Glutamatergic neuron (in vitro differentiated cells): ENCODE measurements around the gene GBA2. TPM values are rescaled to one million over a fixed set of nuclear protein-coding genes. Genes with fewer than 3 reads are reported as not detected.

ENCODE experiments used
- DNase-seq: peaks from one replicate; pipeline ENCODE4 v3.0.0; 2022
- H3K27ac Mint-ChIP-seq: one replicate; pipeline ENCODE4 v1.8.0; 2020; ENCODE audit warnings: mild to moderate bottlenecking, mixed read lengths, inconsistent platforms; ENCODE audit not compliant: unreplicated experiment
- H3K27me3 Mint-ChIP-seq: one replicate; pipeline ENCODE4 v1.8.0; 2020; ENCODE audit warnings: mild to moderate bottlenecking, moderate library complexity, mixed read lengths, inconsistent platforms; ENCODE audit not compliant: unreplicated experiment
- H3K36me3 Mint-ChIP-seq: one replicate; pipeline ENCODE4 v1.8.0; 2020; ENCODE audit warnings: mild to moderate bottlenecking, mixed read lengths, inconsistent platforms; ENCODE audit not compliant: unreplicated experiment
- H3K4me1 Mint-ChIP-seq: one replicate; pipeline ENCODE4 v1.8.0; 2020; ENCODE audit warnings: mild to moderate bottlenecking, low read depth, mixed read lengths, inconsistent platforms; ENCODE audit not compliant: unreplicated experiment
- H3K4me3 Mint-ChIP-seq: one replicate; pipeline ENCODE4 v1.8.0; 2020; ENCODE audit warnings: mild to moderate bottlenecking, mixed read lengths, inconsistent platforms; ENCODE audit not compliant: unreplicated experiment
- H3K9me3 Mint-ChIP-seq: one replicate; pipeline ENCODE4 v1.8.0; 2020; ENCODE audit warnings: mild to moderate bottlenecking, moderate library complexity, mixed read lengths, inconsistent platforms; ENCODE audit not compliant: unreplicated experiment
- total RNA-seq: library from RNA; stranded (reverse); fragmentation: NEBNext Ultra II Directional; extraction: Animal tissue kit (Norgen Biotek cat#: 25700); gene quantifications from one replicate; pipeline ENCODE4 v1.2.1, GENCODE V29; 2021; ENCODE audit not compliant: unreplicated experiment
- TF ChIP-seq, protein P1 (sequence below): fragments of 200-600 bp; sonication (generic); IDR thresholded peaks from one replicate; pipeline ENCODE4 v1.5.0; 2021; ENCODE audit not compliant: partially characterized antibody, unreplicated experiment

Gene GBA2
- total RNA-seq, 1 donor from 2014 or later, result 287 TPM

DNA sequence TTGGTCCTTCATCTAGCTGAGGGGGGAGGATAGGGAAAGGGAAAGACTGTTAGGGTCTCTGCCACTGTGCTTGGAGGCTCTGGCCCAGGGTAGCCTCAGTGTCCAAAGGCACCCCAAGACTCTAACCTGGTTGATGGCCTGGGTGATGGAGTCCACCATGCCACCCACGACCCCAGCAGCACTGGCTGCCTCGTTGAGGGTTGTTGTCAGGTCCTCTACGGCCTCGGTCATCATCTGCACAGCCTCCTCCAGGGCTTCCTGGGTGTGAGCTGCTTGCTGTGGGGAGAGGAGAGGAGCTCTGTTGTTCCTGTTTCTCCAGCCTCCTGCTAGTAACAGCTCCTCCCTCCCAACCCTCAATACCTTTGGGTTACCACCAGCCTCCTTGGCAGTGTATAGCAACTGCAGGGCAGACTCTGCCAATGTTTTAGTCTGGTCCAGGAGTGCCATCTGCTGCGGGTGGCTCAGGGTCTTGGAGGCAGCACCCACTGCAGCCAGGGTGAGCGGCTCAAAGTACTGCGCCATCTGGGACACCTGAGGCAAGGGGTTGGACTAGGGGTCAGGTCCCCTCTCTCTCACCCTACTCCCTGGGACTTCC is 43.1 kb downstream of the GBA2 start:
- no peak for DNase-seq
- no peak overlapping the region for H3K4me3 Mint-ChIP-seq
- no peaks in the 10 kb centered on the region for H3K9me3 Mint-ChIP-seq
- H3K4me1 Mint-ChIP-seq, result no peaks in the 10 kb centered on the region
- TF ChIP-seq, protein P1, sequence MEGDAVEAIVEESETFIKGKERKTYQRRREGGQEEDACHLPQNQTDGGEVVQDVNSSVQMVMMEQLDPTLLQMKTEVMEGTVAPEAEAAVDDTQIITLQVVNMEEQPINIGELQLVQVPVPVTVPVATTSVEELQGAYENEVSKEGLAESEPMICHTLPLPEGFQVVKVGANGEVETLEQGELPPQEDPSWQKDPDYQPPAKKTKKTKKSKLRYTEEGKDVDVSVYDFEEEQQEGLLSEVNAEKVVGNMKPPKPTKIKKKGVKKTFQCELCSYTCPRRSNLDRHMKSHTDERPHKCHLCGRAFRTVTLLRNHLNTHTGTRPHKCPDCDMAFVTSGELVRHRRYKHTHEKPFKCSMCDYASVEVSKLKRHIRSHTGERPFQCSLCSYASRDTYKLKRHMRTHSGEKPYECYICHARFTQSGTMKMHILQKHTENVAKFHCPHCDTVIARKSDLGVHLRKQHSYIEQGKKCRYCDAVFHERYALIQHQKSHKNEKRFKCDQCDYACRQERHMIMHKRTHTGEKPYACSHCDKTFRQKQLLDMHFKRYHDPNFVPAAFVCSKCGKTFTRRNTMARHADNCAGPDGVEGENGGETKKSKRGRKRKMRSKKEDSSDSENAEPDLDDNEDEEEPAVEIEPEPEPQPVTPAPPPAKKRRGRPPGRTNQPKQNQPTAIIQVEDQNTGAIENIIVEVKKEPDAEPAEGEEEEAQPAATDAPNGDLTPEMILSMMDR, result no peak
- peaks cover 12% of the 10 kb centered on the region for H3K36me3 Mint-ChIP-seq
- H3K27me3 Mint-ChIP-seq, result peaks cover 2% of the 10 kb centered on the region
- H3K27ac Mint-ChIP-seq, result no peak overlapping the region

DNA sequence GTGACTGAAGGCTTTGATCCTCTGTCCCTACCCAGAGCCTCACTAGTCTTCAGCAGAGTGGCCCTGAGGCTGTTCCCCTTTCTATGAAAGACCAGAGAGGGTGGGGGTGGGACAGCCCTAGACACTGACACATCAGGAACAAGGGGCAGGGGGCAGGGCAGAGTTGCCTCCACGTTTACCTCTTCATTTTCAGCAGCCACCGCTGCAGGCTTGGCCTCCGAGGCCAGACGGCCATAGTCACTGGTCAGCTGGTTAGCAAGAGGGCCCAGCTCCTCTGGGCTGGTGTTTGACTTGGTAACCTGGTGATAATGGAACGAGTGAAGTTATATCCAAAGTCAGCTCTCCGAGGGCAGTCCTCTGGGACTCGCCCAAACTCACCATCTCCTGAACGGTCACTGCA is 43.7 kb downstream of the GBA2 start:
- TF ChIP-seq, protein P1, result no peak
- H3K4me3 Mint-ChIP-seq, result no peak overlapping the region
- DNase-seq, result no peak
- H3K36me3 Mint-ChIP-seq, result peaks cover 12% of the 10 kb centered on the region
- H3K4me1 Mint-ChIP-seq, result no peaks in the 10 kb centered on the region
- no peaks in the 10 kb centered on the region for H3K9me3 Mint-ChIP-seq
- H3K27me3 Mint-ChIP-seq, result peaks cover 2% of the 10 kb centered on the region
- no peak overlapping the region for H3K27ac Mint-ChIP-seq

DNA sequence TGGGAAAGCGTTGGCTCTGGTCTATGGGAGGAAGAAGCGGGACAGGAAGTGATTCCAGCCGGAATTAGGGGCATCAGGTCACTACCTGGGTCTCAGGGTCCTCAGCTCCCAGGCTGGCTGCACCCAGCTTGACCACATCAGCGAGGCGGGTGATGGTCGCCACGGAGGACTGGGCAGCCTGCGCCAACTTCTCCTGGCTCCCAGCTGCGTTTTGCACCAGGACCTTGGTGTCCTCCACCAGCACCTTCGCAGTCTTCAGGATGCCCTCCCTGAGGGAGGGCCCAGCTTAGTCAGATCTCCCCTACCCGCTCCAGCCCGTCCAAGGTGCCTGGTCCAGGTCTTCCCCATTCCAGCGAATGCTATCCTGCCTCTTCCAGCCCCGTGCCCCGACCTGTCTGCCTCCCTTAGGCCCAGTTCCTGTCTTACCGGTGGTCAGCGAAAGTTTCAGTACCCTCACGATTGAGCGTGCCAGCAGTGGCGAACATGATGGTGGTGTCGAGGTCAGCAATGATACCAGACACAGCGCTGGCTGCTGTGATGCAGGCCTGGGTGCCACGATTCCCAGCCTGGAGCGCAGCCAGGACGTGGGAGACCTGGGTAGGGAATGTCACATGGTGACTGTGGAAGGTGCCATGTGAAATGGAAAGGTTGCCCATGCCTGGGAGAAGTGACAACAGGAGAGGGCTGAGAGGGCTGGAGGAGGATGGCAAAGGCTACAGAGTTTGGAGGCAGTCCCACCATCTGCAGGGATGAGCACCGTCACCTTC is 44.9 kb downstream of the GBA2 start:
- Mint-ChIP-seq H3K36me3 (peaks cover 12% of the 10 kb centered on the region), H3K9me3 (no peaks in the 10 kb centered on the region), H3K4me1 (no peaks in the 10 kb centered on the region), H3K4me3 (no peak overlapping the region), H3K27ac (no peak overlapping the region), H3K27me3 (peaks cover under 1% of the 10 kb centered on the region)
- TF ChIP-seq, protein P1, result no peak
- DNase-seq, result no peak

DNA sequence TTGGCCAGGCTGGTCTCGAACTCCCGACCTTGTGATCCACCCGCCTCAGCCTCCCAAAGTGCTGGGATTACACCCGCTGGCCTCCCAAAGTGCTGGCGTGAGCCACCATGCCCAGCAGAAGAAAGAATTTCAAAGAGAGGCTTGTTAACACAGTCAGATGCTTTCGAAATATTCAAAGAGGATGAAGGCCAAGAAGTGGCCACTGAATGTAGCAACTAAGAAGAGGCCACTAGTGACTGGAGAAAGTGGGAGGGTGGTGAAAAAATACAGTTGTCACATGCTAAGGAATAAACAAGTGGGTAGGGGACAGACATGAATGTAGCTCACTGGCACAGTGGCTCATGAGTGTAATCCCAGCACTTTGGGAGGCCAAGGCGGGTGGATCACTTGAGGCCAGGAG is 46.3 kb downstream of the GBA2 start:
- H3K4me1 Mint-ChIP-seq, result no peaks in the 10 kb centered on the region
- H3K4me3 Mint-ChIP-seq, result no peak overlapping the region
- no peak for DNase-seq
- H3K36me3 Mint-ChIP-seq, result peaks cover 5% of the 10 kb centered on the region
- no peak overlapping the region for H3K27ac Mint-ChIP-seq
- no peaks in the 10 kb centered on the region for H3K9me3 Mint-ChIP-seq
- TF ChIP-seq, protein P1, result no peak
- H3K27me3 Mint-ChIP-seq, result no peaks in the 10 kb centered on the region

DNA sequence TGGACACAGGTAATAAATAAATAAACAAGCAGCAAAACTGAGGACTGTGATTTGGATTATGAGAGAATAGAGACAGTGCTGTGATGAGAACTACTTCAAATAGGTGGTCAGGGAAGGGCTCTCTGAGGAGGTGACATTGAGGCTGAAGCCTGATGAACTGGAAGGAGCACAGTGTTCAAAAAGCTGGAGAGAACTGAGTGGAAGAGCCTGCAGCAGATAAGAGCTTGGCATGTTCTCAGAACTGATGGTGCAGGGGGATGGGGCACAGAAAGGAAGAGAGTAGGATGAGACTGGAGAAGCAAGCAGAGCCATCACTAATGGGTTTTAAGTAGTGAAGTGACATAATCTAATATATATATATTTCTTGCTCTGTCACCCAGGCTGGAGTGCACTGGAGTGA is 48.1 kb downstream of the GBA2 start:
- TF ChIP-seq, protein P1, result no peak
- H3K27ac Mint-ChIP-seq, result no peak overlapping the region
- H3K9me3 Mint-ChIP-seq, result no peaks in the 10 kb centered on the region

More for the DNA sequence above, 48.1 kb downstream of the GBA2 start:
- Mint-ChIP-seq H3K27me3 (peaks cover 2% of the 10 kb centered on the region), H3K36me3 (no peaks in the 10 kb centered on the region), H3K4me3 (no peak overlapping the region), H3K4me1 (no peaks in the 10 kb centered on the region)
- no peak for DNase-seq
